ENCODE measurements around the gene HEY2.
"Not testable (repeated sequence)": the region's sequence is repeated elsewhere in the genome, so short reads cannot be mapped to it uniquely, and the experiment has no call there.

HEY2 gene

GRCh38 chr6:125773387-125774341 lies 24.2 kb downstream of the HEY2 start:
- no peak for DNase-seq

GRCh38 chr6:125776107-125776826 lies 26.8 kb downstream of the HEY2 start:
- not testable (repeated sequence) for DNase-seq

- DNase-seq: peak; percentile 91
Observed at GRCh38 chr6:125779924-125780539, 30.6 kb downstream of the HEY2 start.

GRCh38 chr6:125780540-125781313 lies 31.3 kb downstream of the HEY2 start:
- peak; percentile 84 for DNase-seq

- DNase-seq: peak; percentile 43
Observed at GRCh38 chr6:125781314-125781868, 32.0 kb downstream of the HEY2 start.

GRCh38 chr6:125784365-125784764 lies 34.9 kb downstream of the HEY2 start:
- peak; percentile 78 for DNase-seq

- no peak for DNase-seq
Observed at GRCh38 chr6:125787791-125788190, 38.4 kb downstream of the HEY2 start.

GRCh38 chr6:125789167-125789566 lies 39.7 kb downstream of the HEY2 start:
- DNase-seq: no peak

GRCh38 chr6:125789576-125790357 lies 40.3 kb downstream of the HEY2 start:
- DNase-seq: peak; percentile 37

- peak; percentile 77 for DNase-seq
Observed at GRCh38 chr6:125790358-125791150, 41.1 kb downstream of the HEY2 start, which contains the start of gene NCOA7. NCOA7 (plus strand) TSS chr6:125790960; CDS start chr6:125815355, 24,395 bp downstream.

GRCh38 chr6:125791151-125791819 lies 41.9 kb downstream of the HEY2 start:
- DNase-seq: peak; percentile 44

- no peak for DNase-seq
Observed at GRCh38 chr6:125791820-125792165, 42.4 kb downstream of the HEY2 start.

- no peak for DNase-seq
Observed at GRCh38 chr6:125792172-125792571, 42.7 kb downstream of the HEY2 start.

GRCh38 chr6:125792680-125793079 lies 43.2 kb downstream of the HEY2 start:
- DNase-seq: peak; percentile 77

- no peak for DNase-seq
Observed at GRCh38 chr6:125793280-125793679, 43.8 kb downstream of the HEY2 start.

GRCh38 chr6:125793863-125794262 lies 44.4 kb downstream of the HEY2 start:
- DNase-seq: no peak

- no peak for DNase-seq
Observed at GRCh38 chr6:125794342-125795137, 45.1 kb downstream of the HEY2 start.

GRCh38 chr6:125795301-125795700 lies 45.9 kb downstream of the HEY2 start:
- no peak for DNase-seq

Measured in fibroblast of skin of back (primary cell).